ENCODE measurements around the gene RGS9.
"Not testable (repeated sequence)": the region's sequence is repeated elsewhere in the genome, so short reads cannot be mapped to it uniquely, and the experiment has no call there.

RGS9 gene

DNA sequence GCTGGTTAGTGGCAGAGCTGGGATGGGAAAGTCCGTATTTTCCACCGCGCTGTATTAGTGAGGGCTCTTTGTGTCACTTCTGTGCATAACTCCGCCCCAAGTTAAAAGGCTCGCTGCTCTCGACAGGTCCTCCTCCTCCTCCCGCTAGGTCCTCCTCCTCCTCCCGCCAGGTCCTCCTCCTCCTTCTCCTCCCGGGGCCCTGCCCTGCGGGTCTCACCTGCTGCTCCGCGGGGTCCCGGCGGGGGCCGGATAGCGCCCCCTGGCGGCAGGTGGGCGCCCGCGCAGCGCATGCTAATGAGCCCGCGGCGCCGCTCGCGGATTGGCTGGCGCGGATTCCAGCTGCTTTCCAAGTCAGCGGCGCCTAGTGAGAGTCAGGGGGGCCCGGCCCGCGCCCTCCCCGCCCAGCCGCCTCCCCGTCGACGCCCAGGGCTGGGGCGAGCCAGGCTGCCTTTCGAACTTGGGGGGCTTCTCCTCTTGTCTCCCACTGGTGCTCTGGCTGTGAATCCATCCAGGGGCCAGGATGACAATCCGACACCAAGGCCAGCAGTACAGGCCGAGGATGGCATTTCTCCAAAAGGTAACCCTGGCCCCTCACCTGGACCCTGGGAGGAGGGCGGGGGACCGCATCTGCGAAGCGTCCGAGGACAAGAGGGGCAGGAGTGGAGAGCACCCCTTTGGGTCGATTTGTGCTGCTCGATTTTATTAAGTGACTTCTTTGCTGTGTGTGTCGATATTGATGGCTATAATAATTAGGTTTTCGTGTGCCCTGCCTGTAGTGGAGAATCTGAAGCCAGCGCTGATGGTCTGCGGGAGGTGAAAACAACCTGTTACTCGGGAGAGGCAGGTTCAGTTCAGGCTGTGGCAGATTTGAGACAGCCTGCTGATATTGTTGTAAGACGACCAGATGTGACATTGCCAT is at the start of gene RGS9:
TSS of gene RGS9 (plus strand) at position 350 of the 919 bp plus-strand sequence. CDS start at position 521, 171 bp downstream.
- peak; percentile 87 for DNase-seq (ENCODE audit: low read depth)
- H3K4me3 ChIP-seq (ENCODE audit: low read depth, low read length) = peak within 1 kb of the TSS; percentile 69
- TF ChIP-seq, protein P1, sequence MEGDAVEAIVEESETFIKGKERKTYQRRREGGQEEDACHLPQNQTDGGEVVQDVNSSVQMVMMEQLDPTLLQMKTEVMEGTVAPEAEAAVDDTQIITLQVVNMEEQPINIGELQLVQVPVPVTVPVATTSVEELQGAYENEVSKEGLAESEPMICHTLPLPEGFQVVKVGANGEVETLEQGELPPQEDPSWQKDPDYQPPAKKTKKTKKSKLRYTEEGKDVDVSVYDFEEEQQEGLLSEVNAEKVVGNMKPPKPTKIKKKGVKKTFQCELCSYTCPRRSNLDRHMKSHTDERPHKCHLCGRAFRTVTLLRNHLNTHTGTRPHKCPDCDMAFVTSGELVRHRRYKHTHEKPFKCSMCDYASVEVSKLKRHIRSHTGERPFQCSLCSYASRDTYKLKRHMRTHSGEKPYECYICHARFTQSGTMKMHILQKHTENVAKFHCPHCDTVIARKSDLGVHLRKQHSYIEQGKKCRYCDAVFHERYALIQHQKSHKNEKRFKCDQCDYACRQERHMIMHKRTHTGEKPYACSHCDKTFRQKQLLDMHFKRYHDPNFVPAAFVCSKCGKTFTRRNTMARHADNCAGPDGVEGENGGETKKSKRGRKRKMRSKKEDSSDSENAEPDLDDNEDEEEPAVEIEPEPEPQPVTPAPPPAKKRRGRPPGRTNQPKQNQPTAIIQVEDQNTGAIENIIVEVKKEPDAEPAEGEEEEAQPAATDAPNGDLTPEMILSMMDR (IDR thresholded peaks at IDR 0.05; ENCODE audit: insufficient read depth, low read depth, low read length, missing control alignments) = peak; percentile 95

DNA sequence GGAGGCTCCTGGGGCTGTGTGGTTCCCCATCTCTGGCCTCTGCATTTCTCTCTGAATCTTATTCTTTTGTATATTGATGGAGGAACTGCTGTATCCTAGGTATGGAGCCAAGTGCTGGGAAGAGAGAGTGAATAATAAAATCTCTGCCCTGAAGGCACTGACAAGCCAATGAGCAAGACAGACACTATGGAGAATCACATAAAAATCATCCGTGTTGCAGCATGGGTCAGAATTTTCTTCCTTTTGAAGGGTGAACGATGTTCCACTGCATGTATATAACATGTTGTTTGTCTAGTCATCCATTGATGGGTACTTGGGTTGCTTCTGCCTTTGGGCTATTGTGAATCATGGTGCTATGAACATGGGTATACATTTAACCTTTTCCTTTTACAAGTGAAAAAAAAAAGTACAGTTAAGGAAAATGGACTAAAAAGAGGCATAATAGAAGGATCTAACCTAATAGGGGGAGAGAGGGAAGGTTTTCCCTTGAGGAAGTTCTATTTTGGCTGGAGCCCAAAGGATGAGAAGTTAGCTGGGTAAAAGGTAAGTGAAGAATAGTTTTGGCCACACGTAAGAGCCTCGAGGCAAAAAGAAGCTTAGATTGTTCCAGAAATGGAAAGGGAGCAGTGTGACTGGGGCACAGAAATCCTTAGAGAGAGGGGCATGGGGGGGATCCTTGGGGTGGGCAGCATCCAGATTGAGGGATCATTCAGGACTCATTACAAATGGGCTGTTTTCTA is 48.4 kb upstream of the RGS9 start:
- TF ChIP-seq, protein P1 (IDR thresholded peaks at IDR 0.05; ENCODE audit: insufficient read depth, low read depth, low read length, missing control alignments) = no peak
- no peak overlapping the region for H3K4me3 ChIP-seq (ENCODE audit: low read depth, low read length)
- no peak for DNase-seq (ENCODE audit: low read depth)

DNA sequence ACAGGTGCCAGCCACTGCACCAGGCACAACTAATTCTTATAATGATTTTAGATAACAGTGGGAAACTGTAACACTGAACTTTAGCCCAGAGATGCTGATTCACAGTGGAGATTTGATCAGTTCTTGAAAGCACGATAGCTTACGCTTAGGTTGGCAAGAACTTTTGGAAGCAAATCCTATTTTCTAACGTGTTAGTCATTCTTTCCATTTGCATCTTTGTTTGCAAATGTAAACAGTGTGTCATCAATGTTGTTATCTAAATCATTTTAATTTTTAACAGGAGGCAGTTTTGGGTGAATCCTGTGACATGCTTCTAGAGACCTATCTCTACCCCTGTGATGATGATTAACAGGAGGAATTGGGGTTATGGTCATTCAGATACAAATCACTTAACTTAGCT is 44.9 kb upstream of the RGS9 start:
- DNase-seq (ENCODE audit: low read depth) = no peak
- H3K4me3 ChIP-seq (ENCODE audit: low read depth, low read length) = no peak overlapping the region
- TF ChIP-seq, protein P1 (IDR thresholded peaks at IDR 0.05; ENCODE audit: insufficient read depth, low read depth, low read length, missing control alignments) = no peak

DNA sequence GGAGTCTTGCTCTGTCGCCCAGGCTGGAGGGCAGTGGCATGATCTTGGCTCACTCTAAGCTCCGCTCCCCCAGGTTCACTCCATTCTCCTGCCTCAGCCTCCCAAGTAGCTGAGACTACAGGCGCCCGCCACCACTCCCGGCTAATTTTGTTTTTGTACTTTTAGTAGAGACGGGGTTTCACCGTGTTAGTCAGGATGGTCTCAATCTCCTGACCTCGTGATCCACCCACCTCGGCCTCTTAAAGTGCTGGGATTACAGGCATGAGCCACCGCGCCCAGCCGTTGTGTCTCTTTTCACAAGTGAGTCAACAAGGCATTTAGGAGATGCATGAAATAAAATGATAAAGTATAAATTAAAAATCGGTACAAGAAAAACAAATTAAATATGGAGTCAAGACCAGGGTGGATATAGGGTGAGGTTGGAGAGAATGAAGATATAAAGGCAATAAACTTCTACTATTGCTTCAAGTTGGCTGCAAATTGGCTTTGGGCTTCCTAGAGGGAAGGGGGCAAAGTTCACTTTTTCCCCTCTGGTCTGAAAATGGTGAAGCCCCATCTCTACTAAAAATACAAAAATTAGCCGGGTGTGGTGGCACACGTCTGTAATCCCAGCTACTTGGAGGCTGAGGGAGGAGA is 44.3 kb upstream of the RGS9 start:
- DNase-seq (ENCODE audit: low read depth); H3K4me3 ChIP-seq (ENCODE audit: low read depth, low read length): not testable (repeated sequence)

DNA sequence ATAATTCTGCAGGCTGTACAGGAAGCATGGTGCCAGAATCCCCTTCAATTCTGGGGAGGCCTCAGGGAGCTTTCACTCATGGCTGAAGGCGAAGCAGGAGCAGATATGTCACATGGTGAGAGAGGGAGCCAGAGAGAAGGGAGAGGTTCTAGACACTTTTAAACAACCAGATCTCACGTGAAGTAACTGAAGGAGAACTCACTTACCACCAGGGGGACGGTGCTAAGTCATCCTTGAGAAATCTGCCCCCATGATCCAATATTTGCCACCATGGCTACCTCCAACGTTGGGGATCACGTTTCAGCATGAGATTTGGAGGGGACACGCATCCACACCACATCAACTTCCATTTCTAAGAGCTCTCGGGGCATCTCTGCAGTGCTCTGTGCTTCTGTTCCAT is 43.2 kb upstream of the RGS9 start:
- H3K4me3 ChIP-seq (ENCODE audit: low read depth, low read length) = no peak overlapping the region
- TF ChIP-seq, protein P1 (IDR thresholded peaks at IDR 0.05; ENCODE audit: insufficient read depth, low read depth, low read length, missing control alignments) = no peak
- DNase-seq (ENCODE audit: low read depth) = no peak

DNA sequence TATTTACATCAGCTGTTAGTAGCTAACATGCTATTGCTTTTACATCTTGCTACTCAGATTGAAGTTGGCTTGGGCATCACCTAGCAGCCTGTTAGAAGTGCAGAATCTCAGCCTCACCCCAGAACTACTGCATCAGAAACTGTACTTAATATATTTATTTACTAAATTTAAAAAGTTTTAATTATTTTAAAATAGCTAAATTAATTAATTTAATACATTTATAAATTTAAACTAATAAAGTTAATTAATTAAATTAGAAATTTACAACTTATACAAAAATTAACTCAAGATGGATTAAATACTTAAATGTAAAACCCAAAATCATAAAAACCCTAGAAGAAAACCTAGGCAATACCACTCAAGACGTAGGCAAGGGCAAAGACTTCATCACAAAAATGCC is 41.7 kb upstream of the RGS9 start:
- TF ChIP-seq, protein P1 (IDR thresholded peaks at IDR 0.05; ENCODE audit: insufficient read depth, low read depth, low read length, missing control alignments) = no peak
- H3K4me3 ChIP-seq (ENCODE audit: low read depth, low read length) = no peak overlapping the region
- no peak for DNase-seq (ENCODE audit: low read depth)

DNA sequence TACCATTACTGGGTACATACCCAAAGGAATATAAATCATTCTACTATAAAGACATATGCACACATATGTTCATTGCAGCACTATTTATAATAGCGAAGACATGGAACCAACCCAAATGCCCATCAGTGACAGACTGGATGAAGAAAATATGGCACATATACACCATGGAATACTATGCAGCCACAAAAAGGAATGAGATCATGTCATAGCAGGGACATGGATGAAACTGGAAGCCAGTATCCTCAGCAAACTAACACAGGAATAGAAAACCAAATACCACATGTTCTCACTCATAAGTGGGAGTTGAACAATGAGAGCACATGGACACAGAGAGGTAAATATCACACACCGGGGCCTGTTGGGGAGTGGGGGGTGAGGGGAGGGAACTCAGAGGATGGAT is 40.8 kb upstream of the RGS9 start:
- not testable (repeated sequence) for H3K4me3 ChIP-seq (ENCODE audit: low read depth, low read length); DNase-seq (ENCODE audit: low read depth)

All from GM12865 (cell line).